Liver (tissue), 9 donors: Measurements from ENCODE around the gene RHO. TPM values are rescaled to one million over a fixed set of nuclear protein-coding genes. Genes with fewer than 3 reads are reported as not detected.

Experiments
- DNase-seq: peaks from one replicate; pipeline ENCODE4 v3.0.0-alpha.2; 2017; ENCODE audit warnings: low spot score
- H3K27ac ChIP-seq, 2 donors: one replicate each; pipeline ENCODE4 v1.7.0; 2013; ENCODE audit warnings: inconsistent platforms in 2 of 2, low read length in 2 of 2, control low read depth in 1 of 2, low read depth in 1 of 2, mild to moderate bottlenecking in 1 of 2
- H3K27me3 ChIP-seq, 4 donors: one replicate each; pipeline versions ENCODE4 v1.6.1 to v1.7.0; 2013; ENCODE audit warnings: low read length in 3 of 4, inconsistent platforms in 1 of 4, mild to moderate bottlenecking in 1 of 4, moderate library complexity in 1 of 4; ENCODE audit not compliant: control insufficient read depth in 4 of 4, insufficient read depth in 4 of 4
- H3K36me3 ChIP-seq, 4 donors: one replicate each; pipeline versions ENCODE4 v1.6.1 to v1.7.0; 2013; ENCODE audit warnings: low read length in 3 of 4, mild to moderate bottlenecking in 3 of 4, low read depth in 1 of 4, moderate library complexity in 1 of 4; ENCODE audit not compliant: control insufficient read depth in 4 of 4, insufficient read depth in 3 of 4
- H3K4me1 ChIP-seq, 4 donors: one replicate each; pipeline versions ENCODE4 v1.6.1 to v1.7.0; 2013; ENCODE audit warnings: low read length in 3 of 4, mild to moderate bottlenecking in 3 of 4, moderate library complexity in 1 of 4; ENCODE audit not compliant: control insufficient read depth in 4 of 4, insufficient read depth in 4 of 4
- H3K4me3 ChIP-seq, 3 donors: one replicate each; pipeline versions ENCODE4 v1.6.1 to v1.7.0; 2013; ENCODE audit warnings: low read length in 3 of 3, control low read depth in 1 of 3, low read depth in 1 of 3, mild to moderate bottlenecking in 1 of 3
- H3K9ac ChIP-seq, 2 donors: one replicate each; pipeline ENCODE4 v1.7.0; 2013; ENCODE audit warnings: low read length in 2 of 2, mild to moderate bottlenecking in 2 of 2, moderate library complexity in 2 of 2, control low read depth in 1 of 2, low read depth in 1 of 2
- H3K9me3 ChIP-seq, 4 donors: one replicate each; pipeline versions ENCODE4 v1.6.1 to v1.7.0; 2013; ENCODE audit warnings: low read length in 3 of 4; ENCODE audit not compliant: control insufficient read depth in 4 of 4
- EGR1 ChIP-seq, 2 donors: IDR thresholded peaks; 2 replicates each; pipeline ENCODE4 v1.6.1; 2016 to 2018; ENCODE audit warnings: antibody characterized with exemption in 2 of 2, low read depth in 2 of 2
- FOXA1 ChIP-seq: IDR thresholded peaks from 2 replicates; pipeline ENCODE4 v1.6.1; 2016; ENCODE audit warnings: antibody characterized with exemption
- FOXA2 ChIP-seq: IDR thresholded peaks from 2 replicates; pipeline ENCODE4 v1.6.1; 2016; ENCODE audit warnings: antibody characterized with exemption
- GABPA ChIP-seq, 2 donors: IDR thresholded peaks in 1 of 2; conservative IDR thresholded peaks in 1 of 2; 2 replicates each; pipeline ENCODE4 v1.6.1; 2016; ENCODE audit warnings: antibody characterized with exemption in 2 of 2, mild to moderate bottlenecking in 1 of 2, moderate library complexity in 1 of 2
- HNF4A ChIP-seq, 2 donors: conservative IDR thresholded peaks; 2 replicates each; pipeline ENCODE4 v1.6.1; 2016; ENCODE audit warnings: antibody characterized with exemption in 2 of 2, mild to moderate bottlenecking in 2 of 2
- HNF4G ChIP-seq: IDR thresholded peaks from 2 replicates; pipeline ENCODE4 v1.6.1; 2016; ENCODE audit warnings: antibody characterized with exemption
- JUND ChIP-seq, 2 donors: IDR thresholded peaks; 2 replicates each; pipeline ENCODE4 v1.6.1; 2016; ENCODE audit warnings: antibody characterized with exemption in 2 of 2
- NR2F2 ChIP-seq: IDR thresholded peaks from 2 replicates; pipeline ENCODE4 v1.6.1; 2016; ENCODE audit warnings: antibody characterized with exemption
- RAD21 ChIP-seq, 2 donors: IDR thresholded peaks; 2 replicates each; pipeline ENCODE4 v1.6.1; 2016; ENCODE audit warnings: antibody characterized with exemption in 2 of 2, mild to moderate bottlenecking in 2 of 2
- RXRA ChIP-seq, 2 donors: IDR thresholded peaks; 2 replicates each; pipeline ENCODE4 v1.6.1; 2017 to 2018; ENCODE audit warnings: antibody characterized with exemption in 2 of 2, mild to moderate bottlenecking in 1 of 2
- SP1 ChIP-seq: IDR thresholded peaks from 2 replicates; pipeline ENCODE4 v1.6.1; 2018; ENCODE audit warnings: antibody characterized with exemption, mild to moderate bottlenecking
- TAF1 ChIP-seq: conservative IDR thresholded peaks from 2 replicates; pipeline ENCODE4 v1.6.1; 2016; ENCODE audit warnings: antibody characterized with exemption, mild to moderate bottlenecking
- YY1 ChIP-seq: IDR thresholded peaks from 2 replicates; pipeline ENCODE4 v1.6.1; 2016; ENCODE audit warnings: antibody characterized with exemption, mild to moderate bottlenecking
- WGBS: extraction: QIAGEN DNeasy Blood & Tissue Kit; methylation state at CpG from one replicate; pipeline ENCODE4 v1.1.7; 2013; 5-methylcytosine and 5-hydroxymethylcytosine counted together
- polyA plus RNA-seq, 2 donors: library from polyadenylated mRNA; stranded (reverse) in 1 of 2; unstranded in 1 of 2; fragments of 200-250 nt in 1 of 2; fragments of >200 nt in 1 of 2; fragmentation: Nextera tagmentation in 1 of 2; extraction: Ambion mirVana in 1 of 2; gene quantifications; one replicate each; pipeline versions ENCODE4 v1.2.1 to v1.2.3, GENCODE V29; 2013 to 2015
- total RNA-seq, 2 donors: library from RNA; depleted of rRNA; stranded (reverse); fragments of >200 nt; gene quantifications; one replicate each; pipeline ENCODE4 v1.2.3, GENCODE V29; 2014
- TF ChIP-seq, protein P1 (sequence below): IDR thresholded peaks from 2 replicates; pipeline ENCODE4 v1.6.1; 2016; ENCODE audit warnings: antibody characterized with exemption
- TF ChIP-seq, protein P2 (sequence below): IDR thresholded peaks from 2 replicates; pipeline ENCODE4 v1.6.1; 2016; ENCODE audit warnings: antibody characterized with exemption, mild to moderate bottlenecking
- TF ChIP-seq, protein P3 (sequence below): IDR thresholded peaks from 2 replicates; pipeline ENCODE4 v1.6.1; 2016; ENCODE audit warnings: antibody characterized with exemption
- TF ChIP-seq, protein P4 (sequence below): fragments of 150-350 bp; IDR thresholded peaks from 2 replicates; pipeline ENCODE4 v1.5.1; 2017; ENCODE audit warnings: improper control_type of control experiment, low read depth, low read length; ENCODE audit not compliant: missing input control
- TF ChIP-seq, protein P5 (sequence below): IDR thresholded peaks from 2 replicates; pipeline ENCODE4 v1.6.1; 2016; ENCODE audit warnings: antibody characterized with exemption
- donor health status: healthy.
- donor health status: healthy.
- donor health status: healthy.
- donor health status: healthy.
- donor health status: healthy.

The RHO gene
- total and polyA plus RNA-seq, 4 donors, result not detected

DNA sequence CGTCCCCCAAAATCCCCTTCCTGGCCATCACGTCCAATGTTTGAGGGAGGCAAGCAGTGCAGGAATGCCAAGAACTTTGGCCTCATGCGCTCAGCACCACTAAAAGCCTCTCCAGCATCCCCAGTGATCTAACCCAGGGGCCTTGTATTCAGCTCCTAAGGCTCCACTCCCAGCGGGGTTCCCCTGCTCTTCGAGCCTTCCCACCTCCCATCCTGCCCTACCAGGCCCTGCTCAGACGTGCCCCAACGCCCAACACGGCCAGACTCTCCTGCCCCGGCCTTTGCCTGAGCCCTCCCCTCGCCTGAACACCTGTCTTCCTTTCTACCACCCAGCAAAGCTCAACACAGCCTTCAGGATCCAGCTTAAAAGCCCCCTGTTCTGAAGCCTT lies 47.6 kb downstream of the RHO start (continued):
- TF ChIP-seq, protein P1, sequence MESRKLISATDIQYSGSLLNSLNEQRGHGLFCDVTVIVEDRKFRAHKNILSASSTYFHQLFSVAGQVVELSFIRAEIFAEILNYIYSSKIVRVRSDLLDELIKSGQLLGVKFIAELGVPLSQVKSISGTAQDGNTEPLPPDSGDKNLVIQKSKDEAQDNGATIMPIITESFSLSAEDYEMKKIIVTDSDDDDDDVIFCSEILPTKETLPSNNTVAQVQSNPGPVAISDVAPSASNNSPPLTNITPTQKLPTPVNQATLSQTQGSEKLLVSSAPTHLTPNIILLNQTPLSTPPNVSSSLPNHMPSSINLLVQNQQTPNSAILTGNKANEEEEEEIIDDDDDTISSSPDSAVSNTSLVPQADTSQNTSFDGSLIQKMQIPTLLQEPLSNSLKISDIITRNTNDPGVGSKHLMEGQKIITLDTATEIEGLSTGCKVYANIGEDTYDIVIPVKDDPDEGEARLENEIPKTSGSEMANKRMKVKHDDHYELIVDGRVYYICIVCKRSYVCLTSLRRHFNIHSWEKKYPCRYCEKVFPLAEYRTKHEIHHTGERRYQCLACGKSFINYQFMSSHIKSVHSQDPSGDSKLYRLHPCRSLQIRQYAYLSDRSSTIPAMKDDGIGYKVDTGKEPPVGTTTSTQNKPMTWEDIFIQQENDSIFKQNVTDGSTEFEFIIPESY, result no peak
- no peak for TF ChIP-seq GABPA (IDR thresholded peaks at IDR 0.05 in 1 of 2, conservative IDR thresholded peaks at IDR 0.05 in 1 of 2)
- TF ChIP-seq, protein P2, sequence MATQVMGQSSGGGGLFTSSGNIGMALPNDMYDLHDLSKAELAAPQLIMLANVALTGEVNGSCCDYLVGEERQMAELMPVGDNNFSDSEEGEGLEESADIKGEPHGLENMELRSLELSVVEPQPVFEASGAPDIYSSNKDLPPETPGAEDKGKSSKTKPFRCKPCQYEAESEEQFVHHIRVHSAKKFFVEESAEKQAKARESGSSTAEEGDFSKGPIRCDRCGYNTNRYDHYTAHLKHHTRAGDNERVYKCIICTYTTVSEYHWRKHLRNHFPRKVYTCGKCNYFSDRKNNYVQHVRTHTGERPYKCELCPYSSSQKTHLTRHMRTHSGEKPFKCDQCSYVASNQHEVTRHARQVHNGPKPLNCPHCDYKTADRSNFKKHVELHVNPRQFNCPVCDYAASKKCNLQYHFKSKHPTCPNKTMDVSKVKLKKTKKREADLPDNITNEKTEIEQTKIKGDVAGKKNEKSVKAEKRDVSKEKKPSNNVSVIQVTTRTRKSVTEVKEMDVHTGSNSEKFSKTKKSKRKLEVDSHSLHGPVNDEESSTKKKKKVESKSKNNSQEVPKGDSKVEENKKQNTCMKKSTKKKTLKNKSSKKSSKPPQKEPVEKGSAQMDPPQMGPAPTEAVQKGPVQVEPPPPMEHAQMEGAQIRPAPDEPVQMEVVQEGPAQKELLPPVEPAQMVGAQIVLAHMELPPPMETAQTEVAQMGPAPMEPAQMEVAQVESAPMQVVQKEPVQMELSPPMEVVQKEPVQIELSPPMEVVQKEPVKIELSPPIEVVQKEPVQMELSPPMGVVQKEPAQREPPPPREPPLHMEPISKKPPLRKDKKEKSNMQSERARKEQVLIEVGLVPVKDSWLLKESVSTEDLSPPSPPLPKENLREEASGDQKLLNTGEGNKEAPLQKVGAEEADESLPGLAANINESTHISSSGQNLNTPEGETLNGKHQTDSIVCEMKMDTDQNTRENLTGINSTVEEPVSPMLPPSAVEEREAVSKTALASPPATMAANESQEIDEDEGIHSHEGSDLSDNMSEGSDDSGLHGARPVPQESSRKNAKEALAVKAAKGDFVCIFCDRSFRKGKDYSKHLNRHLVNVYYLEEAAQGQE, result no peak
- no peak for TF ChIP-seq HNF4G

DNA sequence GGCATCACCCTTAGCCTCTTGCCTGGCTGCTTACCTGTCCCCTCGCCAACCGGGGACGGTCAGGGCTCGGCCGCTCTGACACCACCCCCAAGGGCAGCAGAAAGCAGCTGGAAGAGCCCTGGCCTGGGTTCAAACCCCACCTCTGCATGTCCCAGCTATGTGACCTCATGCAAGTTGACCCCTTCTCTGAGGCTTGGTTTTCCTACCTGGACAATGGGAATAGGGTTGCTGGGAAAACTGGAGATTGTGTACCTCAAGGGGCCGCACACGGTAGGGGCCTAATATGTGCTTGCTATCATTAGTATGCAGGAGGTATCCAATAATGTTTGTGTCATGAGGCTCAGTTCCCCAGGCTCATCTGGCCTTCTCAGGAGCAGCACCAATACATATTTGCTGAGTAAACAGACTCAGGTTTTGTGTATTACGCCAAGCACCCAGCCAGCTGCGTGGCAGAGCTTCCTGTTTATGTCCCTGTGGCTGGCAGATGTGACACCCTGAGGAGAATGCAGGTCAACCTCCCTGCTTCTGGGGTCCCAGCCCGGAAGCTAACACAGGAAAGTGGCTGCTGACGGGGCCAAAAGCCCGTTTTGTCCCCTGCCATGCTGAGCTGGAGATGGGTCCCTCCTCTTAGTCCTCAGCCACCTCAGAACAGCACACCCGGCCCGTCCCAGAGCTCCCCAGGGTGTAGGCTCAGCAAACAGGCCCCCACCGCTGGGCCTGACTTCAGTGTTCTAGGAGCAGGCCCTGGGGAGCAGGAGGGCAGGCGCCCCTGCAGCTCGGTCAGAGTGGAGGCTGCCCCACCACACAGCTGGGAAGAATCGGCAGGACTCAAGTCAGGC lies 48.3 kb downstream of the RHO start:
- no peaks in the 10 kb centered on the region for H3K9me3 ChIP-seq
- H3K4me1 ChIP-seq, result peaks cover 4 to 20% (median 12%) of the 10 kb centered on the region in 4 donors
- WGBS, result 57% methylated on average over 18 of the region's 18 CpGs
- H3K27me3 ChIP-seq, result no peaks in the 10 kb centered on the region
- no peak overlapping the region for H3K4me3 ChIP-seq
- peak overlapping the region in 1 of 2 donors; percentile 10 for H3K27ac ChIP-seq
- no peaks in the 10 kb centered on the region for H3K36me3 ChIP-seq
- H3K9ac ChIP-seq, result no peak overlapping the region
- TF ChIP-seq RAD21 (IDR thresholded peaks at IDR 0.05) (peak in 1 of 2 donors; percentile 55), RXRA (IDR thresholded peaks at IDR 0.05) (no peak), SP1 (peak; percentile 54), HNF4G (no peak), JUND (IDR thresholded peaks at IDR 0.05) (no peak), HNF4A (conservative IDR thresholded peaks at IDR 0.05) (no peak), NR2F2 (peak; percentile 89), EGR1 (IDR thresholded peaks at IDR 0.05; ENCODE audit: low read depth in 2 of 2) (no peak), FOXA2 (no peak), FOXA1 (no peak), TAF1 (no peak), GABPA (IDR thresholded peaks at IDR 0.05 in 1 of 2, conservative IDR thresholded peaks at IDR 0.05 in 1 of 2) (no peak), YY1 (no peak)
- TF ChIP-seq, protein P3, sequence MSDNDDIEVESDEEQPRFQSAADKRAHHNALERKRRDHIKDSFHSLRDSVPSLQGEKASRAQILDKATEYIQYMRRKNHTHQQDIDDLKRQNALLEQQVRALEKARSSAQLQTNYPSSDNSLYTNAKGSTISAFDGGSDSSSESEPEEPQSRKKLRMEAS, result no peak
- TF ChIP-seq, protein P4, sequence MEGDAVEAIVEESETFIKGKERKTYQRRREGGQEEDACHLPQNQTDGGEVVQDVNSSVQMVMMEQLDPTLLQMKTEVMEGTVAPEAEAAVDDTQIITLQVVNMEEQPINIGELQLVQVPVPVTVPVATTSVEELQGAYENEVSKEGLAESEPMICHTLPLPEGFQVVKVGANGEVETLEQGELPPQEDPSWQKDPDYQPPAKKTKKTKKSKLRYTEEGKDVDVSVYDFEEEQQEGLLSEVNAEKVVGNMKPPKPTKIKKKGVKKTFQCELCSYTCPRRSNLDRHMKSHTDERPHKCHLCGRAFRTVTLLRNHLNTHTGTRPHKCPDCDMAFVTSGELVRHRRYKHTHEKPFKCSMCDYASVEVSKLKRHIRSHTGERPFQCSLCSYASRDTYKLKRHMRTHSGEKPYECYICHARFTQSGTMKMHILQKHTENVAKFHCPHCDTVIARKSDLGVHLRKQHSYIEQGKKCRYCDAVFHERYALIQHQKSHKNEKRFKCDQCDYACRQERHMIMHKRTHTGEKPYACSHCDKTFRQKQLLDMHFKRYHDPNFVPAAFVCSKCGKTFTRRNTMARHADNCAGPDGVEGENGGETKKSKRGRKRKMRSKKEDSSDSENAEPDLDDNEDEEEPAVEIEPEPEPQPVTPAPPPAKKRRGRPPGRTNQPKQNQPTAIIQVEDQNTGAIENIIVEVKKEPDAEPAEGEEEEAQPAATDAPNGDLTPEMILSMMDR, result no peak
- TF ChIP-seq, protein P5, sequence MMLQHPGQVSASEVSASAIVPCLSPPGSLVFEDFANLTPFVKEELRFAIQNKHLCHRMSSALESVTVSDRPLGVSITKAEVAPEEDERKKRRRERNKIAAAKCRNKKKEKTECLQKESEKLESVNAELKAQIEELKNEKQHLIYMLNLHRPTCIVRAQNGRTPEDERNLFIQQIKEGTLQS, result no peak
- TF ChIP-seq, protein P1, result no peak
- TF ChIP-seq, protein P2, result no peak
- no peak for DNase-seq
